Amniotic stem cell (primary cell): ENCODE results near the gene TCF4.

Experiments
- DNase-seq: peaks from one replicate; lab custom pipeline; 2025; lab: John Stamatoyannopoulos, UW

Gene TCF4

GRCh38 chr18:55385770-55386169 lies 202.2 kb downstream of the TCF4 start:
- no peak for DNase-seq

DNA sequence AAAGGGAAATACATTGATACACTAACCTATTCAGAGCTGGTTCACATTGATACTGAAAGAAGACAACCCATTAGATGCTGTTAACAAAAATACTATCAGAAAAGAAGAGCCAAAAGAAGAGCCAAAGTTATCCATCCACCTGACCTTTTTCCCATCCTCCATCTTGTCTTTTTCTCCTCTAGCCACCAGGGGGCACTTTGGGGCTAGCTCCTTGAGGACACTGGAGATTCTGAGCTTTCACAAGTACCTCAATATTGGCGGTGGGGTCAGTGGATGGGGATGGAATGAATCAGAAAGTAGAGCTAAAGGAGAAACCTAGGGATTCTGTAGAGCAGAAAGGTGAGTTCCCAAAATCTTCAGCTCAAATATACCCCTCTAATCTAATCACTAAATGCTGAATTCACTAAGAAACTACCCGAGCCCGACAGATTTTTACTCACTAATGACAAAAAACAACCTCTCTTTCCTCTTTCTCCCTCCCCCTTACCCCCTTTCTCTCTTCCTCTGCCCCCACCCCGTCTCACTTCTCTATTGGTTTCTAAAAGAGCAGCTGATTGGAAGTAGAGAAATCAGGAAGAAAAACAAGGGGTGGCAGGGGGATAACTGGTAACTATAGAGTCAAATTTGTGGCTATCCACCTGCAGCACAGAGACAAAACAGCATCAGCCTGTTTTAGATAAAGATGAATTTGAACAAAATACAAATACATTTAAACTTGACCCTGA lies 203.3 kb downstream of the TCF4 start:
- DNase-seq: no peak

DNA sequence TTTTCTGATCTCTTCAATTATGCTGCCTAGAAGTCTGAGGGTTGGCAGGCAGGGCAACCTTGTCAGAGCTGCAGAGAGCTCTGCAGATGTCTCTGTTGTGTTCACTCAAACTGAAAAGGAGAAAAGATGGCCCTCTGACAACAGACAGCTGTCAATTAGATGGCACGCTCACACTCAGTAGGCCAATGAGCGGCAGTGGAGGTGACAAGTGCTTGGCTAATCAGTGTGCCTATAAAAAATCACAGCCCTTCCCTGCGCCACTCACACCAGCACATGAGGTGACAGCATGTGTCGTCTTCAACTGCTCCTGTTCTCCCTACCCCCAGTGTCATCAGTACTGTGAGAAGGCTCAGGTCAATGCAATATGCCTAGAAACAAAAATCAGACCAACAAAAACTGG lies 203.9 kb downstream of the TCF4 start:
- no peak for DNase-seq

DNA sequence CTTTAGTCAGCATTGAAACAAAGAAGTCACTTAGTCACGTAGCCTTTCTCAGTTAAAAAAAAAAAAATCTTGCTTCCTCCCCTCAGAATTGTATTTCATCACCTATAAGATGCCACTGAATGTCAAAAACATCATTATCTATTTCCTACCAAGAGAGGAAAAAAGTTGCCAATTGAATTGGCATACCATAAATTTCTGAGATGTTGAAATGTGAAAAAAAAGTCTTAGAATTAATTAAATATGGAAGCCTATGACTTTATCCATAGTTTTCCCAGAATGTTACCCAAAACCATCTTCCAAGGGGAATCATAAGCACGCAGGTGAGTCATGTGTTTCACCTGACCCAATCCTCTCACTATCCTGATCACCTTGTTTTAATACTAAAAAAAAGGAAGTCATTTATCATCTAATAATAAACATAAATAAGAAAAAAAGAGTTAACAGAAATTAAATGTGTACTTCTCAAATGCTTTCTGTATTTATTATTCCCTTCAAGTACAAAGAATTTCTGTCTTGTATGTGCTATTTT lies 205.7 kb downstream of the TCF4 start:
- no peak for DNase-seq

- no peak for DNase-seq
Observed at GRCh38 chr18:55381277-55381676, 206.7 kb downstream of the TCF4 start.

- no peak for DNase-seq
Observed at GRCh38 chr18:55380589-55380988, 207.4 kb downstream of the TCF4 start.

- DNase-seq: no peak
Observed at GRCh38 chr18:55376387-55376786, 211.6 kb downstream of the TCF4 start.

- DNase-seq: no peak
Observed at GRCh38 chr18:55375930-55376329, 212.1 kb downstream of the TCF4 start.

- DNase-seq: no peak
Observed at GRCh38 chr18:55374741-55375140, 213.3 kb downstream of the TCF4 start.

- no peak for DNase-seq
Observed at GRCh38 chr18:55372209-55372608, 215.8 kb downstream of the TCF4 start.

- DNase-seq: no peak
Observed at GRCh38 chr18:55370936-55371335, 217.1 kb downstream of the TCF4 start.

GRCh38 chr18:55369346-55369745 lies 218.6 kb downstream of the TCF4 start:
- no peak for DNase-seq

DNA sequence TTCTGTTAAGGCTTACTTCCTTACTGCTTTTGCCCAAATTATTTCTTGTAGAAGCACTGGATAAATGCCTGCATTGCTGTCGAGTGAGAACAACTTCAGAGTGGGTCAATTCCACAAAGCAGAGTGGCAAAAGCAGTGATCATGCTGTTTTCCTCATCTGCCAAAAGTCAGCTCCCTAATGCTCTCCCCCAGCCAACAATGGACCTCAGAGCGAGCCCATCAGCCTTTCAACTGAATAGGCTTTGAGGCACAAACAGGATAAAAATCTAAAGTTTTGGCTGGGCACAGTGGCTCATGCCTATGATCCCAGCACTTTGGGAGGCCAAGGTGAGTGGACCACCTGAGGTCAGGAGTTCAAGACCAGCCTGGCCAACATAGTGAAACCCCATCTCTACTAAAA lies 222.7 kb downstream of the TCF4 start:
- no peak for DNase-seq

DNA sequence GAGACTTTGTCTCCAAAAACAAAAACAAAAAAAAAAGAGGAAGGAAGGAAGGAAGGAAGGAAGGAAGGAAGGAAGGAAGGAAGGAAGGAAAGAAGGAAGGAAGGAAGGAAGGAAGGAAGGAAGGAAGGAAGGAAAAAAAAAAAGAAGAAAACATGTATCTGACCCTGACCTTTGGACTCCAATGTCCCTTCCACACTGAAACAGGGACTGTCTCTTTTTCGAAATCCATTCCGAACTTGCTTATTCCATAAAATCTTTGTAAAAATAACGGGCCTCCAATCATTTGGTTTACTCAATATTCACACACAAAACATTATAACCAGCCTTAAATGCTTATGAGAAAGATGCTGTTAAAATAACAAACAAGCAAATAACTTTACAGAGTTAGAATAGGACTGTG lies 225.7 kb downstream of the TCF4 start:
- DNase-seq: no peak

DNA sequence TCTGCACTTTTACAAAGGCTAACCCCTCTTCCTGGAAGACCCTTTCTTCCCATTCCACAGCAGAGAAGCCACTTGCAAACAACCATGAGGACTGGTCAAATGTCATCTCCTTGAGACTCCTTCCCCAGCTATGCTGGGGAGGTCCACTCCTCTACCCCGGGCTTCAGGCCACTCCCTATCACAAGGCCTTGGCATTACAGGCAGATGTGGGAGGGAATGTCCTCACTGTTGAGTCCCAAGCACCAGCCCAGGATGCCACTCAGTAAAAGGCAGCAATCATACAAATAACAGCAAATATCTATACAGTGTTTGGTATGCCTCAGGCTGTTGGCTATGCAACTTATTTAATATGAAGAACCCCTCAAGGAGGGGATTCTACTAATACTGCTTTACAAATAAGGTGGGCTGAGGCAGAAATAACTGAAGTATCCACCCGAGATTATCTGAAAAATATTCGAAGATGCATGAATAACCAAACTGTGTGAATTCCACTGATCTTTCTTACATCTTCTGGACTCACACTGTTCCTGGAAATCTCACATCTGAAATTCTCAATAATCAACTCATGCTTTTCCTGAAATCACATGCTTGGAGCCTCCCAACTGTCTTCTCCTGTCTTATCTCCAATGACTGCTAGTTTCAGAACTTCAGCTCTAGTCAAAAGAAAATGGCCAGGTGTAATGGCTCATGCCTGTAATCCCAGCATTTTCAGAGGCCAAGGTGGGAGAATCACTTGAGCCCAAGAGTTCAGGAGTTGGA lies 226.3 kb downstream of the TCF4 start:
- DNase-seq: no peak

DNA sequence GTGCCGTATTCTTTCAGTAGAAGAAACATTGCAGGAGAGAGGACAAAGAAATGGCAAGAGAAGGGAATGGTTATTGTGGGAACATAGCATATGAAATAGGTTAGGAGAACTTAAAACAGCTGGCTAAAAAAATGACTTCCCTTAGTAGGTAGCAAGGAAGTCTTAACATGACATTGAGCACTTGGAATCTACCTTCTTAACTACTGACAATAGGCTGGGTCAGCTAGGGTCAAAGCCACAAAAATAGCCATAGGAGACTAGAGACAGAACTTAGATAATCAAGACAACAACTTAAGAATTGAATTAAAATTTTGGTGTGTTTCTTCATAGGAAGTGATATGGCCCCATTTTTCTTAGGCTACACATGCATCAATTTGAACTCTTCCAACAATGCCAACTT lies 227.9 kb downstream of the TCF4 start:
- DNase-seq: no peak

GRCh38 chr18:55356815-55357214 lies 231.2 kb downstream of the TCF4 start:
- no peak for DNase-seq

DNA sequence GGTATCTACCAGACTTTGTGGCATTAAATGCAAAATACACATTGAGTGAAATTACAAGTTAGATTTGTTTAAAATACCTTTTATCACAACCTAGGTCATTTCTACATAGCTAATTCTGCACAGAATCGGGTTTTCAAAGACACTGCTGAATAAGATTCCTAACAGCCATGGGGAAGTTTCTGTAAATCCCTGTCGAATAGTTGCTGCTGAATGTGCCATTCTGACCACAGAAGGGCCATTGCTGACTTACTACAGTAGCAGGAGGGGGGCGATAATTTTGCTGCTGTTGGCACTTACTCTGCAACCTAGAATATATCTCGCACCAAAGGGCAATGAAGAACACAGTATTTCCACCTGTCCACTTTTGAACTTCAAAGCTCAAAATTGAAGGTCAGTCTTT lies 232.8 kb downstream of the TCF4 start:
- DNase-seq: no peak

DNA sequence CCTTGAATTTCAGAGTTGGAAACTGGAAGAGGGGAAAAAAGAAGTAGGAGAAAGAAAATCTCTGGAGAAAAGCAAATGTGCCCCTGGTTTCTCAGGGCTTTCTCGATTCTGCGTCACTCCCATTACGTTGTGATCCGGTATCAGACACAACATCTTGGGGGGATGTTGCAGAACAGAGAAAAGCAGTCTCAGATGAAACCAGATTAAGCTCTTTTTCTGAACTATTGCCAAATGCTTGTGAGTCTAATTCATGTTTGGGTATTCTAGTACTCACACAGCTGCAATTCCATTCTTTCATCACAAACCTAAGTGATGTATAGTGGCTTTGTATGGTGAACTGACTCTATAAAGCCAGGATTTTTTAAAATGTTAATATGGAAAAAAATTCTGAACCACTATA lies 233.2 kb downstream of the TCF4 start:
- DNase-seq: no peak

- DNase-seq: no peak
Observed at GRCh38 chr18:55353806-55354205, 234.2 kb downstream of the TCF4 start.

- no peak for DNase-seq
Observed at GRCh38 chr18:55353391-55353790, 234.6 kb downstream of the TCF4 start.

GRCh38 chr18:55351980-55352714 lies 235.8 kb downstream of the TCF4 start:
- no peak for DNase-seq

DNA sequence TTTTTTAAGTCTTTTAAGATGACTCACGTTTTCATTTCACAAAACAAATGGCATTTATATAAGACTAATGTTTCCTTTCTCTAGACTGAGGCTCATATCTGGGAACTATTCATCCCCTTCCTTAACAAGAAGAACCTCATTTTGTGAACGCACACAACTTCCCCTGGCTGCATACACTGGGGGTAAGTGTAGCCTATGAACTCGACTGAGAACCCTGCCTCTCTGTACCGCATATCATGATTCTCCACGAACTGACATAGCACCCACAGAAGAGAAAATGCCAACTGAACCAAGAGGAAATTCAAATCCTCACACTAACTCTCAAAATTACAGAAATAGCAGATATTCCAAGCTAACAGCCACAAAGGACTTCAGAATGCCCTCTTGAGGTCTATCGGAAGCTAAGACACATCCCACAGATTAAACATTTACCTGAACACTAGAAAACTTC lies 236.7 kb downstream of the TCF4 start:
- DNase-seq: no peak
